HG02981 (cell line): ENCODE data around the gene PRXL2A.
"Not testable (repeated sequence)": the region's sequence is repeated elsewhere in the genome, so short reads cannot be mapped to it uniquely, and the experiment has no call there.

Source experiments
- ATAC-seq: cut with Tn5 transposase; IDR thresholded peaks from one replicate; pipeline ENCODE4 v1.9.1; 2021; ENCODE audit warnings: mild to moderate bottlenecking, moderate library complexity; ENCODE audit not compliant: unreplicated experiment

Gene PRXL2A, protein sequence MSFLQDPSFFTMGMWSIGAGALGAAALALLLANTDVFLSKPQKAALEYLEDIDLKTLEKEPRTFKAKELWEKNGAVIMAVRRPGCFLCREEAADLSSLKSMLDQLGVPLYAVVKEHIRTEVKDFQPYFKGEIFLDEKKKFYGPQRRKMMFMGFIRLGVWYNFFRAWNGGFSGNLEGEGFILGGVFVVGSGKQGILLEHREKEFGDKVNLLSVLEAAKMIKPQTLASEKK

DNA sequence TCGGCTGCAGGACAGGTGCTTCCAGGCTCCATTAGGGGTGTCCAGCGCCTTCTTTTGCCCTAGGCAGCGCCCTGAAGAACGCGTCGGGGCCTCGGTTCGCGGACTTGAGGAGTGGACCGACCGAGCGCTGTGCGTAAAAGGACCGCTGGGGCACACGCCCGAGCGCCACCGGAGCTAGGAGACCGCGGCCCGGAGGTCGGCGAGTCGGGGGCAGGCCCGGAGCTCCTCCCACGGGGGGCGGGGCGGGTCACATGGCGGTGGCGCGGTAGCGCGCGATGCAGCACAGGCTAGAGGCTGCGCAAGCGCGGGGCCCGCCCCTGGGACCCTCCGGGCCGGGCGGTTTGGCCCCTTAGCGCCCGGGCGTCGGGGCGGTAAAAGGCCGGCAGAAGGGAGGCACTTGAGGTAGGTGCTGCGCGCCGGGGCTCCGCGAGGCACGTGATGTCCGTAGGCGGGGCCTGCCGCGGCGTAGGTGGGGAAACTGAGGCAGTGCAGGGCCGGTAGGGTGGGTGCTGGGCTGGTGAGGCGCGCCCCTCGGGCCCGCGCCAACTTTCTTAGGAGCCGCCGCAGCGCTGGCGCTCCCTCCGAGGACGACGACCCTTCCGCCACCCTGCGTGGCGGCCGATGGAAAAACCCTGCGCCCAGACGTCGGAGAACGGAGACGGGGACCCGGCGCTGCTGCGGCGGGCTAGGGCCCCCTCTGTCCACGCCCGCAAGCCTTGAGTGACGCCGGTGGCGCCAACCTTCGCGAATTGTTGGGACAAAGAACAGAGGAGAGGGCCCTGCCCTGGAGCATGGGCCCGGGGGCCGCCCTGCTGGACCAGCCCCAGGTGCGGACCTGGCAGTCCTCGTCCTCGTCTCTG, at the start of gene PRXL2A:
PRXL2A (plus strand) TSS at position 310 of the 860 bp plus-strand sequence. CDS start 11,917 bp downstream, outside the sequence.
- ATAC-seq = peak; percentile 96

GRCh38 chr10:80358925-80359324, 49.4 kb upstream of the PRXL2A start:
- ATAC-seq = not testable (repeated sequence)

- ATAC-seq = no peak
These were observed 48.7 kb upstream of the PRXL2A start for GRCh38 chr10:80359644-80360043.

DNA sequence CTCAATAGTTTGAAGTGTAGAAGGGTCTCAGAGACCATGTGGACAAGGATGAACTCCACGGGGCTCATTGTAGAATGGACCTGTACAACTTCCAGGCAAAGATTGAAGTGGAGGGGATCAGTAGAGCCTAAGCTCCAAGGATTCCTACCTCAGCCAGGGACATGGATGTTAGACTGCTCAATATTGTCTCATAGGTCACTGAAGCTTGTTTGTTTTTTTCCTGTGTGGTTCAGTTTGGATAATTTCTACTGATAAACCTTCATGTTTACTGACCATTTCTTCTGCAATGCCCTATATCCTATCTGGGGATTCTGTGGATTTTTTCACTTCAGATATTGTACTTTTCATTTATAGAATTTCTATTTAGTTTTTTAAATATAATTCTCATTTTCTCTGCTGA, 42.8 kb upstream of the PRXL2A start:
- ATAC-seq = no peak

DNA sequence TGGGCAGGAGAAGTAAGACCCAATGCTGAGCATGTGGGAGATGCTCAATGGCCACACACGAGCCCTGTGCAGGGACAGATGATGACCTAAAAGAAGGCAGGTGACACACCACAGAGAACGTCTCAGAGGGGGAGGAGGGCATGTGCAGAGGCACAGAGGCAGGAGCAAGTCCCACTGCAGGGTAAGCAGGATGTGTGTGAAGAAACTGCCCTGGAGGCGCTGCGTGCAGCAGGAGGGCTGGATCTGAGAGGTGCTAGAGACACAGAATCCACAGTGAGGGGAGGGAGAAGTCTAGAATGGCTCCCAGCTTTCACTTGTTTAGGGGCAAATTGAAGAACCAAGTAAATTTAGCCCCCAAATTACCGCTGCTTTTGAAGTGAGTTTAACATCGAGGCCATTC, 36.9 kb upstream of the PRXL2A start:
- no peak for ATAC-seq

DNA sequence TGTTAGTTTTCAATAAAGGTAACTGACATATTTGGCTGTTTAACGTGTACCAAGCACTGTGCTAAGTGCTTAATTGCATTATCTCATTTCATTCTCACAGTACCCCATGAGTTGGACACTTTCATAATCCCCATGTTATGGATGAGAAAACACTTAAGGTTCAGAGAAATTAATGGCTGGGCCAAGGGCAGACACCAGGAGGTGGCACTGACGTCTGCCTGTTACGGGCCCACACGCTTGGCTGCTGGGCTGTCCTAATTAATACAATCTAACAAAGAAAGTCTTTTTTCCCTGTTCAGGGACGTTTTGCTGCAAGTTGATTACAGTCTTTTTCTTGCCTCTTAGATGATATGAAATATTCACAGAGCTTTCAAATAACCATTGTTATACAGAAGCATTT, 35.7 kb upstream of the PRXL2A start:
- ATAC-seq = no peak

DNA sequence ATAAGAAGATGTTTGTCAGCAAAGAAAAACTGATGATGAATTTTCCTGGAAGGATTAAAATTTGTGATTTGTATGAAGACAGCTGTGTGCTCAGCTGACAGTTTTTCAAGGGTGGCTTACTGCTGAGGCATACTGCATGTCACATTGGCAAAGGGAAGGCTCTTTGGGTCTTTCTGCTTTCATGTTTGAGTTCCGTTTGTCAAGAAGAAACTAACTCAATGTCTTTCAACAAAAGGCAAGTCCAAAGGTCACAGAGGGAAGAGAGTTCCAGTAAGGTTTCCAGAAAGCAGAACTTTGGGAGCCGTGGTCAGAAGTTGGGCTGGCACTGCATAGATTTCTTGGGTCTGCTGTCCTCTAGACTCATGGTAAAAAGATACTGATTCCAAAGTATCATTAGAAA, 34.8 kb upstream of the PRXL2A start:
- ATAC-seq = no peak

- ATAC-seq = no peak
These were observed 28.6 kb upstream of the PRXL2A start for GRCh38 chr10:80379701-80380100.

GRCh38 chr10:80380185-80380584, 28.2 kb upstream of the PRXL2A start:
- ATAC-seq = no peak

DNA sequence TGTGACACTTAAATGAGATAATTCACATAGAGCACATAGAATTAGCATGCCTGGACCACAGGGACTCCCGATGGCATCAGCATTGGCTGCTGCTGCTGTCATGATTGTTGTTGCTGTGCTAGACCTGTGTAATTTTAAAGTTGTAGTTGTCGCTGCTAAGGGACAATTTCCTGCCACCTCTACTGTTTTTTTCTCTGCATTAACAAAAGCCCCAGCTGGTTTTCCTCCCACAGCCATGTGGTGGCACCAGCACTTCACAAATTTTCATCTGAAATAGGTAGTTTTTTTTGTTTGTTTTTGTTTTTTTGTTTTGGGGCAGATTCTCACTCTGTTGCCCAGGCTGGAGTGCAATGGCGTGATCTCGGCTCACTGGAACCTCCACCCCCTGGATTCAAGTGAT, 25.4 kb upstream of the PRXL2A start:
- ATAC-seq = no peak

GRCh38 chr10:80390740-80391139, 17.6 kb upstream of the PRXL2A start:
- ATAC-seq = no peak

DNA sequence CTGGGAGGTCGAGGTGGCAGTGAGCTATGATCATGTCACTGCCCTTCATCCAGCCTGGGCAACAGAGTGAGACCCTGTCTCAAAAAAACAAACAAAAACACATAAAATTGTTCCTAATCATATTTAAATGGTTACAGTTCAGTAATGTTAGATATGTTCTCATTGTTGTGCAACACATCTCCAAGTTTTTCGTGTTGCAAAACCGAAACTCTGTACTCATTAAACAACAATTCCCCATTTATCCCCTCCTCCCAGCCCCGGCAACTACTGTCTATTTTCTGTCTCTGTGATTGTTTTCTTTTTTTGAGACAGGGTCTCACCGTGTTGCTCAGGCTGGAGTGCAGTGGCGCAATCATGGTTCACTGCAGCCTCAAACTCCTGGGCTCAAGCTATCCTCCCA, 16.1 kb upstream of the PRXL2A start:
- no peak for ATAC-seq

- no peak for ATAC-seq
These were observed 13.9 kb upstream of the PRXL2A start for GRCh38 chr10:80394358-80394916.

DNA sequence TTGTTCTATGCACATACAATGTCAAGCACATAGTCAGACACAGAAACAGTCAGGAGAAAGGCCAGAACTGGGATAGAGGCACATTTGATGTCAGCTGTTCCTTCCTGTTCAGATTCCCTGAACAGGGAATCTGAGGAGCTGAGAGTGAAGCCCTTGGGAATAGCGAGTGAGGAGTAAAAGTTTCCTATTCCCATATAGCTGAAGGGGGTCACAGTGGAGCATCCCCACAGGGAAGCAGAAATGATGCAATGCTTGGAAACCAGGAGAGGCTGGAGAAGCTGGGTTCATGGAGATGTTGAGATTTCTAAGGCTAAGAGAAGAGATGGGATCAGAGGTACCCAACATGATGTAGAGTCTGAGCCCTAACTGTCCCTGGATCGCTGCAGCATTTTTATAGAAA, 11.3 kb upstream of the PRXL2A start:
- ATAC-seq = no peak

DNA sequence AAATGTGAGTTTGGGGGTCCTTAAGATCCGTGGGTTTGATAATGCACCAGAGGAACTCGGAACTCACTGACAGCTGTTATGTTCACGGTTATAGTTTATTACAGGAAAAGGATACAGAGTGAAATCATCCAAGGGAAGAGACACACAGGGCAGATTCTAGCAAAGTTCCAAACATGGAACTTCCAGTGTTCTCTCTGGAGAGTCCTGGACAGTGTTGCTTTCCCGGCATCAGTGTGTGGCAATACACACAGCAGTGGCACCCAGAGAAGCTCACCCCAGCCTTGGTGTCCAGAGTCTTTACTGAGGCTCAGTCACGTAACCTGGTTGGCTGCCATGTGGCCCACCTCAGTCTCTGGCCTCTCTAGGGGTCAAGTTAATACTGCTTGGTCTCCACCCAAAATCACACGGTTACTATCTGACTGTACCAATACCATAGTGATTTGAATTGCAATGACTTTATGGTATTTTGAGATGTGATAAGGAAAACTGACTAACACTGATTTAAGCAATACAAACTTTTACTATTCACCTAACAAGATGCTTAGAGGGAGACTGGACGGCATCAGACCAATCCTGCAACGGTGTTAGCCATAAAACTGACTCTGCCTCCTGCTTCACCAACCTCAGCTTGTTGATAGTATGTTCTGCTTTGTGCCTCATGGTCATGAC, 8.1 kb upstream of the PRXL2A start:
- ATAC-seq = no peak

DNA sequence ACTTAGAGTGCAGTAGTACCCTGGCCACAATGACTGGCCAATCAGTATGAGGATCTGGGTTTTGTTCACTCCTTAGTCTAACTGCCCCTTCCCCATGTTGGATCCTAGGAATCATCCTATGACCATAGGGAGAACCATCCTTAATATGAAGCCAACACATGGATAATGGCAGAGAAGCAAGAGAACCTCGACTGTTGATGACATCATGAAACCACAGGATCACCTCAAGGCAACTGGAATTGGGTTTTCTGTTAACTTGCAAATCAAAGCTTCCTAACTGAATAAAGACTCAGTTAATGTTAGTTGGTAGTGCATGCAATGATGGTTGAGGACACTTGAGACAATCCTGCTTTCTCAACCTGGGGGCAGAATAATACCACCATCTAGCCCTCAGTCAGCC, 3.3 kb upstream of the PRXL2A start:
- ATAC-seq = no peak

- no peak for ATAC-seq
These were observed 2.7 kb upstream of the PRXL2A start for GRCh38 chr10:80405626-80406025.

DNA sequence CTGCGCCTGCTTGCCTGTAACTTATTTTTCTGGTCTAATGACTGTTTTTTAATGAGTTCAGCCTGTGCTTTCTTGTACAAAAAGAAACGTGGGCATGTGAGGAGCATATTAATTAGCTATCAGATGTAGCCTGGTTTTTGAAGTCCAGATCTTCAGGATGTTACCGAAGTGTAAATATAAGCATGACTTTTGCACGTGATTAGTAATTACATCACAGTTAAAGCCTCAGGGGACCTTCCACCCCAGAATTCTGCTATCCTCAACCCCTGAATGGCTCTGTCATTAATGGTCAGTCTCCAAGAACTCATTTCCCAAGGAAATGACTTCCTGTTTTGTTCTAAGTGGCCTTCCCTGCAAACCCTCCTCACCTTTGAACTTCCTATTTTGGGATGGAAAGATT, 2.1 kb upstream of the PRXL2A start:
- no peak for ATAC-seq

GRCh38 chr10:80407812-80408241, 524 bp upstream of the PRXL2A start:
- ATAC-seq = peak; percentile 5

- ATAC-seq = no peak
These were observed 770 bp downstream of the PRXL2A start for GRCh38 chr10:80409121-80409520.

- no peak for ATAC-seq
These were observed 1.8 kb downstream of the PRXL2A start for GRCh38 chr10:80410122-80410521.
